ENCODE data around the gene NEK5. TPM values are rescaled to one million over a fixed set of nuclear protein-coding genes. Genes with fewer than 3 reads are reported as not detected.
A peak's percentile ranks its signal among the peaks of the same experiment; 100 is the strongest.
"Not testable (repeated sequence)": the region's sequence is repeated elsewhere in the genome, so short reads cannot be mapped to it uniquely, and the experiment has no call there.

Gene NEK5, protein sequence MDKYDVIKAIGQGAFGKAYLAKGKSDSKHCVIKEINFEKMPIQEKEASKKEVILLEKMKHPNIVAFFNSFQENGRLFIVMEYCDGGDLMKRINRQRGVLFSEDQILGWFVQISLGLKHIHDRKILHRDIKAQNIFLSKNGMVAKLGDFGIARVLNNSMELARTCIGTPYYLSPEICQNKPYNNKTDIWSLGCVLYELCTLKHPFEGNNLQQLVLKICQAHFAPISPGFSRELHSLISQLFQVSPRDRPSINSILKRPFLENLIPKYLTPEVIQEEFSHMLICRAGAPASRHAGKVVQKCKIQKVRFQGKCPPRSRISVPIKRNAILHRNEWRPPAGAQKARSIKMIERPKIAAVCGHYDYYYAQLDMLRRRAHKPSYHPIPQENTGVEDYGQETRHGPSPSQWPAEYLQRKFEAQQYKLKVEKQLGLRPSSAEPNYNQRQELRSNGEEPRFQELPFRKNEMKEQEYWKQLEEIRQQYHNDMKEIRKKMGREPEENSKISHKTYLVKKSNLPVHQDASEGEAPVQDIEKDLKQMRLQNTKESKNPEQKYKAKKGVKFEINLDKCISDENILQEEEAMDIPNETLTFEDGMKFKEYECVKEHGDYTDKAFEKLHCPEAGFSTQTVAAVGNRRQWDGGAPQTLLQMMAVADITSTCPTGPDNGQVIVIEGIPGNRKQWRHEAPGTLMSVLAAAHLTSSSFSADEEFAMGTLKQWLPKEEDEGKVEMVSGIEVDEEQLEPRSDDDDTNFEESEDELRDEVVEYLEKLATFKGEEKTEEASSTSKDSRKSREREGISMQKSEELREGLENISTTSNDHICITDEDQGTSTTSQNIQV
- 0.97 TPM for total RNA-seq (ENCODE audit: unreplicated experiment)
- long read RNA-seq, partial matches to known transcripts = 0 of 2 reads
- long read RNA-seq, other reads (novel, unspliced or antisense) = 2 of 2 reads

DNA sequence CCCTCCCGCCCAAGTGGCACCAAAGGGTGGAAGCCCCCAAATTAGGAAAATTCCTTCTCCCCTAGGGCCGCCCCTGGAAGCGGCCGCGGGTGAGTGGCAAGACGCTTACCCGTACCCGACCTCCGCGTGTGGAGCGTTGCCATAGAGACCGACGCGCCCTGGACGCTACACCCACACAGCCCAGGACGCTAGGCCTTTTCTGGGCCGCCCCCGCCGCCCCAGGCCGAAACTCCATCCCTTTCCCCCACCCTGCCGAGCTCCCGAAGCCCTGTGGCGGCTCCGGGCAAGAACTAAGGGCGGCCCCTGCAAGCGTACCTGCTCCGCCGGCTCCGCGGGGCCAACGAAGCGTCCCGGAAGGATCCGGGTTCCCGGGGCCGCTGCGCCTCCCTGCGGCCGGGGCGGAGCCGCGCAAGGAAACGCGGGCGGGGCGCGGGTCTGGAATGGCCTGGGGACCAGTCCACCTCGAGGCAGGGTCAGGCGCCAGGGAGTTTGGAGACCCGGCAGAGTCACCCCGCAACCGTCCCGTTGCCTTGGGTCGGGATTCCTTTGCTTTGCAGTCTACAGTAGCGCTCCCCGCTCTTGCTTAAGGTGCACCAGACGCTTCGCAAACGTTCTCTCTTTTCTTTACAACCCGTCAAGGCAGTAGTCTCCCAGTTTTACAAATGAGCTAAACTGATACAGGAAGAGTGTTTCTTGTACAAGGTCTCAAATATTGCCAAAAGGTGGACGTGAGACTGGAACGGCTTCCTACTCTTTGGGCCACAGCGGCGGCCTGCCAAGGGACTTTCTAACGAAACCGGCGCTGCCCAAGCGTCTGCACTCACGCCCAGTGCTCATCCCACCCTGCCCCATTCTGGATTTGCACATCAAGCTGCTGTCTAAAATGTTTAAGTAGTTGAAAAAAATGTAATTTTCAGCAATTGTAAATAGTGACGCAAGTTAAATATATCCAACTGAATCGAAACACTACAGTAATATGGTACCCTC is at the start of gene NEK5:
NEK5 (minus strand) TSS at position 360 of the 987 bp plus-strand sequence. CDS start 1,591 bp downstream, outside the sequence.
- peak within 1 kb of the TSS; percentile 93 for H3K4me3 Mint-ChIP-seq (ENCODE audit: unreplicated experiment)
- peaks cover 13% of the 10 kb centered on the region for H3K4me1 Mint-ChIP-seq (ENCODE audit: unreplicated experiment)
- H3K9me3 Mint-ChIP-seq (ENCODE audit: unreplicated experiment) = no peaks in the 10 kb centered on the region
- peak; percentile 63 for TF ChIP-seq CTCF (IDR thresholded peaks at IDR 0.05; ENCODE audit: unreplicated experiment)
- peak; percentile 92 for DNase-seq (ENCODE audit: low spot score)
- peaks cover 35% of the 10 kb centered on the region for H3K36me3 Mint-ChIP-seq (ENCODE audit: low read depth, unreplicated experiment)
- no peak within 1 kb of the TSS for H3K27ac Mint-ChIP-seq (ENCODE audit: unreplicated experiment)
- no peaks in the 10 kb centered on the region for H3K27me3 Mint-ChIP-seq (ENCODE audit: unreplicated experiment)

- no peak overlapping the region for H3K4me3 Mint-ChIP-seq (ENCODE audit: unreplicated experiment)
- H3K9me3 Mint-ChIP-seq (ENCODE audit: unreplicated experiment) = no peaks in the 10 kb centered on the region
- H3K4me1 Mint-ChIP-seq (ENCODE audit: unreplicated experiment) = peaks cover 3% of the 10 kb centered on the region
- H3K36me3 Mint-ChIP-seq (ENCODE audit: low read depth, unreplicated experiment) = peaks cover 27% of the 10 kb centered on the region
- H3K27ac Mint-ChIP-seq (ENCODE audit: unreplicated experiment) = no peak overlapping the region
- DNase-seq (ENCODE audit: low spot score) = no peak
- peaks cover 2% of the 10 kb centered on the region for H3K27me3 Mint-ChIP-seq (ENCODE audit: unreplicated experiment)
- TF ChIP-seq CTCF (IDR thresholded peaks at IDR 0.05; ENCODE audit: unreplicated experiment) = no peak
Measured at GRCh38 chr13:52177276-52177675, 48.4 kb upstream of the NEK5 start.

GRCh38 chr13:52173970-52174369 is 45.1 kb upstream of the NEK5 start:
- H3K9me3 Mint-ChIP-seq (ENCODE audit: unreplicated experiment); DNase-seq (ENCODE audit: low spot score); H3K27ac Mint-ChIP-seq (ENCODE audit: unreplicated experiment); H3K4me3 Mint-ChIP-seq (ENCODE audit: unreplicated experiment); H3K27me3 Mint-ChIP-seq (ENCODE audit: unreplicated experiment); H3K4me1 Mint-ChIP-seq (ENCODE audit: unreplicated experiment): not testable (repeated sequence)
- peaks cover 23% of the 10 kb centered on the region for H3K36me3 Mint-ChIP-seq (ENCODE audit: low read depth, unreplicated experiment)

DNA sequence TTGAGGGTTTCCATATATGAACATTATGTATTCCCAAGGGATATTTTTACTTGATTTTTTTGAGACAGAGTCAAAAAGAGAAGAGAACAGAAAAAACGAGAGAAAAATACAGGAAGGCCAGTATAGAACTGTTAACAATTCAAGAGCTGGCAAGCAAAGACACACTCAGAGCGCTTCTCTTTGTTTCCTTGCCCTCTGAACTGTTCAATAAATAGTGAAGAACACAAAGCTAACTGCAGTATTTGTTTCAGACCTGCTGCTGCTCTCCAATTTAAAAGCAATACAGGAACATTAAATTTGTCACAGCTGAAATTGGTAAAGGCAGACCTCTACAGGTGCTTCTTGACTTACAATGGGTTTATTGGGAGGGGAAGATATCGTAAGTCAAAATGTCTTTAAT is 44.5 kb upstream of the NEK5 start:
- Mint-ChIP-seq H3K27ac (ENCODE audit: unreplicated experiment) (no peak overlapping the region), H3K27me3 (ENCODE audit: unreplicated experiment) (no peaks in the 10 kb centered on the region), H3K9me3 (ENCODE audit: unreplicated experiment) (no peaks in the 10 kb centered on the region), H3K4me1 (ENCODE audit: unreplicated experiment) (peaks cover 3% of the 10 kb centered on the region), H3K36me3 (ENCODE audit: low read depth, unreplicated experiment) (peaks cover 23% of the 10 kb centered on the region), H3K4me3 (ENCODE audit: unreplicated experiment) (no peak overlapping the region)
- no peak for DNase-seq (ENCODE audit: low spot score)
- TF ChIP-seq CTCF (IDR thresholded peaks at IDR 0.05; ENCODE audit: unreplicated experiment) = no peak

GRCh38 chr13:52171686-52172085 is 42.8 kb upstream of the NEK5 start:
- H3K36me3 Mint-ChIP-seq (ENCODE audit: low read depth, unreplicated experiment) = peaks cover 21% of the 10 kb centered on the region
- not testable (repeated sequence) for H3K4me3 Mint-ChIP-seq (ENCODE audit: unreplicated experiment); H3K9me3 Mint-ChIP-seq (ENCODE audit: unreplicated experiment); H3K4me1 Mint-ChIP-seq (ENCODE audit: unreplicated experiment); H3K27me3 Mint-ChIP-seq (ENCODE audit: unreplicated experiment); H3K27ac Mint-ChIP-seq (ENCODE audit: unreplicated experiment); DNase-seq (ENCODE audit: low spot score)

DNA sequence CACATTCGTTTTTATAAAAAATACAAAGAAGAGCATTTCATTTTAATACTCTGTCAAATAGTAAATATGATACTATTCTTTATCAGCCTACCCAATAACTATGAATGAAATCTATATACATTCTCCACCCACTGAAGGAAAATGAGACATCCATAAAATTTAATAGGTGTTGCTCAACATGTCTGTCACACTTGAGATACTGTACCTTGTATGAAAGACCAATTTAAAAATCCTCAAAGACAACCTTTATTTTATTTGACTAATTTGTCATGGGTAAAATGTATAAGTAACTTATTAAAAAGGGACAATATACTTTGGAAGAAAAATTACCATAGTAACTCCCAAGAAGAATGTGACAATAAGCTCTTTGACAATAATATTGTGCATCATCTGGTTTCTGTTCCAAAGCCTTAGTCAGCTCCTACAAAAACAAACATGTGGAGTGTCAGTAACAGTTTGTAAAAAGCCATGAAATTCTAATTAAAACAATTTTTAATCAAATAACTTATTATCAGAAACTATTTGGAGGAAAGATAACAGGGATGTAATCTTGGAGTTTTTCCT is 42.0 kb upstream of the NEK5 start:
- not testable (repeated sequence) for H3K4me1 Mint-ChIP-seq (ENCODE audit: unreplicated experiment); H3K4me3 Mint-ChIP-seq (ENCODE audit: unreplicated experiment); H3K27ac Mint-ChIP-seq (ENCODE audit: unreplicated experiment); H3K27me3 Mint-ChIP-seq (ENCODE audit: unreplicated experiment); DNase-seq (ENCODE audit: low spot score); H3K9me3 Mint-ChIP-seq (ENCODE audit: unreplicated experiment)
- peaks cover 21% of the 10 kb centered on the region for H3K36me3 Mint-ChIP-seq (ENCODE audit: low read depth, unreplicated experiment)
